ENCODE measurements around the gene GBGT1.

DNA sequence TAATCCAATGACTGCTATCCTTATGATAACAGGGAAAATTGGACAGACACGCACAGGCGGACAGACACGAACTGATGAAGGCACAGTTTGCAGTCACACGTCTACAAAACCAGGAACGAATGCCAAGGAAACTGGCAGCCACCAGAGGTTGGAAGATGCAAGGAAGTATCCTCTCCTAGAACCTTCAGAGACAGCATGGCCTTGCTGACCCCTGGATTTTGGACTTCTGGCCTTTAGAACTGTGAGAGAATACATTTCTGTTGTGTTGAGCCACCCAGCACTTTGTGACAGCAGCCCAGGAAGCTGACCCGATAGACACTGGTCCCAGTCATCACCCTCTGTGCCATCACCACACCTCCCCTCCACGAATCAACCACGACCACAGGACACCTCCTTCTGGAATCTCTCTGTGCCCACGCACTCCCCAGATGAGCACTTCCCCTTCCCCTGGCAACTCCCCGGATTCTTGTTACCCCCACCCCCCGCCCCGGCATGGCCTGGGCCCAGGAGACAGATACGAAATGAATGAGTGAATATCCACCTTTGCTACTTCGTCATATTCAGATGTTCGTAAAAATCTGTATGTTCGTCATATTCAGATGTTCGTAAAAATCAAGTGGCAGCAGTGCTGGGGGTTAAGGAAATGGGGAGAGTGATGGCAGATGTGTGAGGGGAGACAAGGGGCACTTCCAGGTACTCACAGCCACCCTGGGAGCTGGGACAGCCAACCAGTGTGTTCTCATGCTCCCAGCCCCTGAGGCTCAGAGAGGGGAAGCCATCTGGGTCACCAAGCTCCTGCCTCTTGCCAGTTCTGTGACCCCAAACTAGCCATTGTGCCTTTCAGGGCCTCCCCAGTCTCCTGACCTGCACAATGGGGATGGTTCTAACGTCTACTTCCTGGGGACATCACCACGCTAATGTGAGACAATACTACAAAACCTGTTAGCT is 18.5 kb downstream of the GBGT1 start:
- TF ChIP-seq POLR2A (IDR thresholded peaks at IDR 0.05) (no peak), POLR2AphosphoS5 (IDR thresholded peaks at IDR 0.05) (no peak)
- TF ChIP-seq, protein P1, sequence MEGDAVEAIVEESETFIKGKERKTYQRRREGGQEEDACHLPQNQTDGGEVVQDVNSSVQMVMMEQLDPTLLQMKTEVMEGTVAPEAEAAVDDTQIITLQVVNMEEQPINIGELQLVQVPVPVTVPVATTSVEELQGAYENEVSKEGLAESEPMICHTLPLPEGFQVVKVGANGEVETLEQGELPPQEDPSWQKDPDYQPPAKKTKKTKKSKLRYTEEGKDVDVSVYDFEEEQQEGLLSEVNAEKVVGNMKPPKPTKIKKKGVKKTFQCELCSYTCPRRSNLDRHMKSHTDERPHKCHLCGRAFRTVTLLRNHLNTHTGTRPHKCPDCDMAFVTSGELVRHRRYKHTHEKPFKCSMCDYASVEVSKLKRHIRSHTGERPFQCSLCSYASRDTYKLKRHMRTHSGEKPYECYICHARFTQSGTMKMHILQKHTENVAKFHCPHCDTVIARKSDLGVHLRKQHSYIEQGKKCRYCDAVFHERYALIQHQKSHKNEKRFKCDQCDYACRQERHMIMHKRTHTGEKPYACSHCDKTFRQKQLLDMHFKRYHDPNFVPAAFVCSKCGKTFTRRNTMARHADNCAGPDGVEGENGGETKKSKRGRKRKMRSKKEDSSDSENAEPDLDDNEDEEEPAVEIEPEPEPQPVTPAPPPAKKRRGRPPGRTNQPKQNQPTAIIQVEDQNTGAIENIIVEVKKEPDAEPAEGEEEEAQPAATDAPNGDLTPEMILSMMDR (IDR thresholded peaks at IDR 0.05): no peak

Data from stomach (tissue), 4 donors.